Measurements from ENCODE around the gene ANP32A. TPM values are rescaled to one million over a fixed set of nuclear protein-coding genes. Genes with fewer than 3 reads are reported as not detected.
"Not testable (repeated sequence)": the region's sequence is repeated elsewhere in the genome, so short reads cannot be mapped to it uniquely, and the experiment has no call there.

ANP32A gene
- total RNA-seq (ENCODE audit: low replicate concordance) = 250 and 333 TPM in 2 replicates

- Histone ChIP-seq H3K4me1 (peaks cover 37% of the 10 kb centered on the region), H3F3A (ENCODE audit: low read depth) (peaks cover 19% of the 10 kb centered on the region), H3K27ac (peak within 1 kb of the TSS; percentile 95), H3K9me3 (ENCODE audit: low read depth) (no peaks in the 10 kb centered on the region), H4K20me1 (ENCODE audit: low read depth) (peaks cover 53% of the 10 kb centered on the region), H3K4me3 (peak within 1 kb of the TSS; percentile 84), H2AFZ (replicated peaks) (peak within 1 kb of the TSS; percentile 35), H3K27me3 (peaks cover 29% of the 10 kb centered on the region), H3K36me3 (no peaks in the 10 kb centered on the region), H3K4me2 (peak within 1 kb of the TSS; percentile 89), H3K79me2 (ENCODE audit: low read depth) (peaks cover 86% of the 10 kb centered on the region), H3K9ac (peak within 1 kb of the TSS; percentile 80)
- Mint-ChIP-seq H3K27ac (peak within 1 kb of the TSS; percentile 98), H3K27me3 (ENCODE audit: insufficient read depth, low read depth) (peaks cover 4% of the 10 kb centered on the region), H3K4me3 (peak within 1 kb of the TSS; percentile 97), H3K36me3 (peaks cover 9% of the 10 kb centered on the region), H3K9me3 (no peaks in the 10 kb centered on the region), H3K4me1 (peaks cover 34% of the 10 kb centered on the region)
- TF ChIP-seq EZH2phosphoT487 (IDR thresholded peaks at IDR 0.05) = no peak
- TF ChIP-seq EZH2 (IDR thresholded peaks at IDR 0.05) = no peak
- TF ChIP-seq, protein P1, sequence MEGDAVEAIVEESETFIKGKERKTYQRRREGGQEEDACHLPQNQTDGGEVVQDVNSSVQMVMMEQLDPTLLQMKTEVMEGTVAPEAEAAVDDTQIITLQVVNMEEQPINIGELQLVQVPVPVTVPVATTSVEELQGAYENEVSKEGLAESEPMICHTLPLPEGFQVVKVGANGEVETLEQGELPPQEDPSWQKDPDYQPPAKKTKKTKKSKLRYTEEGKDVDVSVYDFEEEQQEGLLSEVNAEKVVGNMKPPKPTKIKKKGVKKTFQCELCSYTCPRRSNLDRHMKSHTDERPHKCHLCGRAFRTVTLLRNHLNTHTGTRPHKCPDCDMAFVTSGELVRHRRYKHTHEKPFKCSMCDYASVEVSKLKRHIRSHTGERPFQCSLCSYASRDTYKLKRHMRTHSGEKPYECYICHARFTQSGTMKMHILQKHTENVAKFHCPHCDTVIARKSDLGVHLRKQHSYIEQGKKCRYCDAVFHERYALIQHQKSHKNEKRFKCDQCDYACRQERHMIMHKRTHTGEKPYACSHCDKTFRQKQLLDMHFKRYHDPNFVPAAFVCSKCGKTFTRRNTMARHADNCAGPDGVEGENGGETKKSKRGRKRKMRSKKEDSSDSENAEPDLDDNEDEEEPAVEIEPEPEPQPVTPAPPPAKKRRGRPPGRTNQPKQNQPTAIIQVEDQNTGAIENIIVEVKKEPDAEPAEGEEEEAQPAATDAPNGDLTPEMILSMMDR (IDR thresholded peaks at IDR 0.05) = no peak
- peak; percentile 98 for DNase-seq (ENCODE audit: low spot score)
Observed at GRCh38 chr15:68820295-68821189, at the start of gene ANP32A. ANP32A (minus strand) TSS chr15:68820895; CDS start chr15:68820751, 144 bp downstream.

- Histone ChIP-seq H2AFZ (replicated peaks) (no peak overlapping the region), H3K9me3 (ENCODE audit: low read depth) (no peaks in the 10 kb centered on the region), H3K4me1 (no peaks in the 10 kb centered on the region), H3K9ac (no peak overlapping the region), H4K20me1 (ENCODE audit: low read depth) (no peaks in the 10 kb centered on the region), H3K4me2 (no peak overlapping the region), H3K27me3 (no peaks in the 10 kb centered on the region), H3K4me3 (no peak overlapping the region), H3F3A (ENCODE audit: low read depth) (no peaks in the 10 kb centered on the region), H3K36me3 (peaks cover 4% of the 10 kb centered on the region), H3K27ac (no peak overlapping the region), H3K79me2 (ENCODE audit: low read depth) (no peaks in the 10 kb centered on the region)
- peaks cover 2% of the 10 kb centered on the region for H3K27me3 Mint-ChIP-seq (ENCODE audit: insufficient read depth, low read depth)
- DNase-seq (ENCODE audit: low spot score) = no peak
- H3K9me3 Mint-ChIP-seq = peaks cover 8% of the 10 kb centered on the region
- no peak overlapping the region for H3K27ac Mint-ChIP-seq
- H3K4me3 Mint-ChIP-seq = no peak overlapping the region
- TF ChIP-seq, protein P1 (IDR thresholded peaks at IDR 0.05) = no peak
- TF ChIP-seq EZH2 (IDR thresholded peaks at IDR 0.05) (no peak), EZH2phosphoT487 (IDR thresholded peaks at IDR 0.05) (no peak)
- no peaks in the 10 kb centered on the region for H3K36me3 Mint-ChIP-seq
- H3K4me1 Mint-ChIP-seq = no peaks in the 10 kb centered on the region
Observed at GRCh38 chr15:68868296-68868695, 47.6 kb upstream of the ANP32A start.

DNA sequence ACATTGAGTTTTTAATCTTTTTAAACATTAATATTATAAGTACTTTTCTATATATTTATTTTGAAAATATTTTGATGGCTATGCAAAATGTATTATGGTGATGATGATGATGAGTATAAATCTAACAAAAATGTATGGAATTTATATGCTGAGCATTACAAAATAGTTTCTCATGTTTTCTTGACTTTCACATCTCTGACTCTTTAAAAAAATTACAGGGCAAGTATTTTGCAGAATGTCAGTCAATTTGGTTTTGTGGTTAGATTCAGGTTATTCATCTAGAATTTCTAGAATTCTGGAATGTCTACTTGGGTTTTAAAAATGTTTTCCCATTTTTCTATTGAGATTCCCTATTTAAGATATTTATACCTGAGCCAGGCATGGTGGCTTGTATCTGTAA lies 41.7 kb upstream of the ANP32A start:
- no peaks in the 10 kb centered on the region for H3K79me2 ChIP-seq (ENCODE audit: low read depth)
- DNase-seq (ENCODE audit: low spot score) = no peak
- no peak overlapping the region for H3K4me3 ChIP-seq
- no peaks in the 10 kb centered on the region for H3K4me1 ChIP-seq
- H3K9me3 Mint-ChIP-seq = peaks cover 25% of the 10 kb centered on the region
- no peak overlapping the region for H2AFZ ChIP-seq (replicated peaks)
- no peak overlapping the region for H3K4me2 ChIP-seq
- H3K27ac Mint-ChIP-seq = no peak overlapping the region
- H3K4me3 Mint-ChIP-seq = no peak overlapping the region
- peaks cover 3% of the 10 kb centered on the region for H3K36me3 Mint-ChIP-seq
- H4K20me1 ChIP-seq (ENCODE audit: low read depth) = no peaks in the 10 kb centered on the region
- H3F3A ChIP-seq (ENCODE audit: low read depth) = no peaks in the 10 kb centered on the region
- H3K36me3 ChIP-seq = peaks cover 4% of the 10 kb centered on the region
- H3K27ac ChIP-seq = no peak overlapping the region
- H3K27me3 Mint-ChIP-seq (ENCODE audit: insufficient read depth, low read depth) = peaks cover 6% of the 10 kb centered on the region
- no peak for TF ChIP-seq EZH2phosphoT487 (IDR thresholded peaks at IDR 0.05)
- TF ChIP-seq EZH2 (IDR thresholded peaks at IDR 0.05) = no peak
- TF ChIP-seq, protein P1 (IDR thresholded peaks at IDR 0.05) = no peak
- H3K4me1 Mint-ChIP-seq = no peaks in the 10 kb centered on the region
- H3K27me3 ChIP-seq = no peaks in the 10 kb centered on the region
- peaks cover 10% of the 10 kb centered on the region for H3K9me3 ChIP-seq (ENCODE audit: low read depth)
- H3K9ac ChIP-seq = no peak overlapping the region

GRCh38 chr15:68858666-68859065 lies 38.0 kb upstream of the ANP32A start:
- not testable (repeated sequence) for H3K27ac Mint-ChIP-seq; H3K4me3 ChIP-seq; H3K4me2 ChIP-seq; H3K4me1 ChIP-seq; H3F3A ChIP-seq (ENCODE audit: low read depth); DNase-seq (ENCODE audit: low spot score); H3K4me3 Mint-ChIP-seq; H3K36me3 Mint-ChIP-seq; H4K20me1 ChIP-seq (ENCODE audit: low read depth); H2AFZ ChIP-seq (replicated peaks); H3K9ac ChIP-seq; H3K36me3 ChIP-seq; H3K4me1 Mint-ChIP-seq; H3K27me3 Mint-ChIP-seq (ENCODE audit: insufficient read depth, low read depth); H3K27me3 ChIP-seq; H3K79me2 ChIP-seq (ENCODE audit: low read depth); H3K27ac ChIP-seq
- peaks cover 30% of the 10 kb centered on the region for H3K9me3 Mint-ChIP-seq
- H3K9me3 ChIP-seq (ENCODE audit: low read depth) = peaks cover 13% of the 10 kb centered on the region

DNA sequence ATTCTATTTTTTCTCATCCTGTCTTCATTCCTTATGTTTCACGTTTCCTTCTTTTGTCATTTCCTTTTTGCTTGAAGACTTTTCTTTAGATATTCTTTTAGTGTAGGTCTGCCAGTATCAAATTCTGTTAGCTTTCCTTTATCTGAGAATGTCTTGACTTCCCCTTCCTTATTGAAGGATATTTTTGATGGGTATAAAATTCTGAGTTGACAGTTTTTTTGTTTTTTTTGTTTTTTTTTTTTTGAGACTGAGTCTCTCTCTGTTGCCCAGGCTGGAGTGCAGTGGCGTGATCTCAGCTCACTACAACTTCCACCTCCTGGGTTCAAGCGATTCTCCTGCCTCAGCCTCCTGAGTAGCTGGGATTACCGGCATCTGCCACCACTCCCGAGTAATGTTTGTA lies 36.7 kb upstream of the ANP32A start:
- H2AFZ ChIP-seq (replicated peaks); H3K36me3 Mint-ChIP-seq: not testable (repeated sequence)

More for the DNA sequence above, 36.7 kb upstream of the ANP32A start:
- not testable (repeated sequence) for H3K79me2 ChIP-seq (ENCODE audit: low read depth); H3F3A ChIP-seq (ENCODE audit: low read depth); DNase-seq (ENCODE audit: low spot score); H3K4me3 Mint-ChIP-seq; H3K27ac ChIP-seq; H3K27ac Mint-ChIP-seq; H3K27me3 ChIP-seq; H3K9ac ChIP-seq; H3K4me3 ChIP-seq; H3K36me3 ChIP-seq; H3K27me3 Mint-ChIP-seq (ENCODE audit: insufficient read depth, low read depth); H3K4me1 ChIP-seq; H4K20me1 ChIP-seq (ENCODE audit: low read depth); H3K4me1 Mint-ChIP-seq; H3K4me2 ChIP-seq
- H3K9me3 ChIP-seq (ENCODE audit: low read depth) = peaks cover 13% of the 10 kb centered on the region
- H3K9me3 Mint-ChIP-seq = peaks cover 27% of the 10 kb centered on the region

Data from neural progenitor cell (in vitro differentiated cells).